GM23338 (cell line): ENCODE measurements around the gene MED12L. TPM values are rescaled to one million over a fixed set of nuclear protein-coding genes. Genes with fewer than 3 reads are reported as not detected.

Experiments used
- ATAC-seq: fragments of 200-7000 bp; cut with Tn5 transposase; 3 replicates; pipeline ENCODE4 v1.9.1; 2020
- DNase-seq: peaks from one replicate; pipeline ENCODE4 v3.0.0-alpha.2; 2015; ENCODE audit warnings: low spot score
- H2AFZ ChIP-seq: fragments of 200-600 bp; sonication (generic); 2 replicates; pipeline ENCODE4 v1.8.0; 2016; ENCODE audit warnings: antibody characterized with exemption, mild to moderate bottlenecking, moderate library complexity
- H3F3A ChIP-seq: fragments of 200-600 bp; sonication (generic); replicated peaks from 2 replicates; pipeline ENCODE4 v1.8.0; 2017; ENCODE audit warnings: antibody characterized with exemption, mixed run types, low read depth
- H3K27ac ChIP-seq: fragments of 200-600 bp; sonication (generic); 2 replicates; pipeline ENCODE4 v1.6.1; 2016; ENCODE audit warnings: low read depth
- H3K27me3 ChIP-seq: fragments of 200-600 bp; sonication (generic); 2 replicates; pipeline ENCODE4 v1.8.0; 2016; ENCODE audit warnings: mild to moderate bottlenecking, mixed run types, moderate library complexity; ENCODE audit not compliant: insufficient read depth
- H3K36me3 ChIP-seq: fragments of 200-600 bp; sonication (generic); 2 replicates; pipeline ENCODE4 v1.8.0; 2016; ENCODE audit warnings: mild to moderate bottlenecking; ENCODE audit not compliant: insufficient read depth
- H3K4me1 ChIP-seq: fragments of 200-600 bp; sonication (generic); 2 replicates; pipeline ENCODE4 v1.8.0; 2016; ENCODE audit warnings: mild to moderate bottlenecking, moderate library complexity; ENCODE audit not compliant: insufficient read depth
- H3K4me2 ChIP-seq: fragments of 200-600 bp; sonication (generic); 2 replicates; pipeline ENCODE4 v1.7.1; 2017; ENCODE audit warnings: mixed run types
- H3K4me3 ChIP-seq: fragments of 200-600 bp; sonication (generic); 2 replicates; pipeline ENCODE4 v1.6.1; 2016; ENCODE audit warnings: mixed run types
- H3K79me2 ChIP-seq: fragments of 200-600 bp; sonication (generic); replicated peaks from 2 replicates; pipeline ENCODE4 v1.8.0; 2017; ENCODE audit warnings: mild to moderate bottlenecking; ENCODE audit not compliant: insufficient read depth
- H3K9me2 ChIP-seq: fragments of 200-600 bp; sonication (generic); 2 replicates; pipeline ENCODE4 v1.8.0; 2017; ENCODE audit not compliant: insufficient read depth
- H4K20me1 ChIP-seq: fragments of 200-600 bp; sonication (generic); replicated peaks from 2 replicates; pipeline ENCODE4 v1.8.0; 2017; ENCODE audit warnings: mild to moderate bottlenecking; ENCODE audit not compliant: insufficient read depth
- H3K27ac Mint-ChIP-seq: 2 replicates; pipeline ENCODE4 v1.8.0; 2020; ENCODE audit warnings: inconsistent platforms, mild to moderate bottlenecking, moderate library complexity, mixed read lengths
- H3K27me3 Mint-ChIP-seq: 3 replicates; pipeline ENCODE4 v1.8.0; 2022; ENCODE audit warnings: low read depth, mild to moderate bottlenecking, moderate library complexity, mixed read lengths, inconsistent platforms; ENCODE audit not compliant: insufficient read depth, poor library complexity
- H3K36me3 Mint-ChIP-seq: 3 replicates; pipeline ENCODE4 v1.8.0; 2021; ENCODE audit warnings: low read depth, mild to moderate bottlenecking, inconsistent platforms, moderate library complexity, mixed read lengths
- H3K4me1 Mint-ChIP-seq: 3 replicates; pipeline ENCODE4 v1.8.0; 2020; ENCODE audit warnings: mild to moderate bottlenecking, inconsistent platforms, mixed read lengths
- H3K4me3 Mint-ChIP-seq: 3 replicates; pipeline ENCODE4 v1.8.0; 2021; ENCODE audit warnings: moderate library complexity, mild to moderate bottlenecking, inconsistent platforms, mixed read lengths
- H3K9me3 Mint-ChIP-seq: 3 replicates; pipeline ENCODE4 v1.8.0; 2020; ENCODE audit warnings: moderate library complexity, mild to moderate bottlenecking, inconsistent platforms, mixed read lengths
- CREB1 ChIP-seq: fragments of 250-450 bp; sonication (Bioruptor Pico); IDR thresholded peaks from 2 replicates; pipeline ENCODE4 v1.5.0; 2020; ENCODE audit warnings: low read depth, mild to moderate bottlenecking, moderate library complexity
- CTCF ChIP-seq, 2 experiments: fragments of 200-600 bp in 1 of 2; sonication (generic) in 1 of 2; conservative IDR thresholded peaks; 2 replicates each; pipeline versions ENCODE4 v1.5.1 to v1.6.1; 2016 to 2017; ENCODE audit warnings: antibody characterized with exemption in 2 of 2, low read depth in 2 of 2, mild to moderate bottlenecking in 2 of 2, moderate library complexity in 1 of 2
- EZH2 ChIP-seq: fragments of 200-600 bp; sonication (generic); IDR thresholded peaks from one replicate; pipeline ENCODE4 v1.8.0; 2017; ENCODE audit warnings: antibody characterized with exemption, mild to moderate bottlenecking, low read depth; ENCODE audit not compliant: unreplicated experiment
- EZH2phosphoT487 ChIP-seq: fragments of 200-600 bp; sonication (generic); IDR thresholded peaks from one replicate; pipeline ENCODE4 v1.8.1; 2018; ENCODE audit warnings: antibody characterized with exemption; ENCODE audit not compliant: unreplicated experiment
- JUNB ChIP-seq: IDR thresholded peaks from one replicate; pipeline ENCODE4 v1.6.1; 2016; ENCODE audit warnings: antibody characterized with exemption; ENCODE audit not compliant: unreplicated experiment
- NANOG ChIP-seq: IDR thresholded peaks from 2 replicates; pipeline ENCODE4 v1.6.1; 2016; ENCODE audit warnings: antibody characterized with exemption, borderline replicate concordance
- POLR2AphosphoS5 ChIP-seq: IDR thresholded peaks from 2 replicates; pipeline ENCODE4 v1.6.1; 2016; ENCODE audit warnings: antibody characterized with exemption, low read depth
- ZNF331 ChIP-seq: fragments of 250-450 bp; sonication (Bioruptor Pico); IDR thresholded peaks from 2 replicates; pipeline ENCODE4 v1.5.0; 2020; ENCODE audit warnings: low read depth, mild to moderate bottlenecking, moderate library complexity
- ZNF462 ChIP-seq: fragments of 250-450 bp; sonication (Bioruptor Pico); IDR thresholded peaks from 2 replicates; pipeline ENCODE4 v1.5.0; 2020; ENCODE audit warnings: mild to moderate bottlenecking, moderate library complexity
- polyA plus RNA-seq: library from polyadenylated mRNA; unstranded; fragments of >200 nt; fragmentation: Nextera tagmentation; extraction: Ambion mirVana; gene quantifications from 2 replicates; pipeline ENCODE4 v1.2.1, GENCODE V29; 2016
- total RNA-seq: library from RNA; depleted of rRNA; stranded (reverse); fragments of >200 nt; shearing (Covaris generic); gene quantifications from 2 replicates; pipeline ENCODE4 v1.2.3, GENCODE V29; 2014

MED12L gene
- total and polyA plus RNA-seq, 2 experiments from 2014 or later: 5.7 to 25.0 TPM

GRCh38 chr3:151209654-151210053, 124.2 kb downstream of the MED12L start (continued):
- TF ChIP-seq ZNF331 (no peak), NANOG (no peak)

- ATAC-seq (peak; percentile 70), DNase-seq (peak; percentile 31)
- H3K4me1 Mint-ChIP-seq: peaks cover 22% of the 10 kb centered on the region
- no peaks in the 10 kb centered on the region for H3K9me2 ChIP-seq
- no peak overlapping the region for H3K27ac ChIP-seq
- H3K27me3 ChIP-seq: no peaks in the 10 kb centered on the region
- H3K27me3 Mint-ChIP-seq: peaks cover 3% of the 10 kb centered on the region
- H2AFZ ChIP-seq: no peak overlapping the region
- H3K4me1 ChIP-seq: no peaks in the 10 kb centered on the region
- no peaks in the 10 kb centered on the region for H3K79me2 ChIP-seq
- no peaks in the 10 kb centered on the region for H3K36me3 ChIP-seq
- H3K36me3 Mint-ChIP-seq: no peaks in the 10 kb centered on the region
- H3F3A ChIP-seq: no peaks in the 10 kb centered on the region
- no peaks in the 10 kb centered on the region for H3K9me3 Mint-ChIP-seq
- TF ChIP-seq CREB1 (CRISPR knock-in tag) (no peak), ZNF331 (no peak), POLR2AphosphoS5 (no peak), CTCF (conservative IDR thresholded peaks at IDR 0.05; ENCODE audit: low read depth in 2 of 2) (0 out of 4 replicates have a peak, but pooled peaks of 1 of the 2 experiments have one; percentile 9), EZH2phosphoT487 (no peak), ZNF462 (CRISPR knock-in tag) (no peak), JUNB (no peak), EZH2 (no peak)
- H3K4me2 ChIP-seq: no peak overlapping the region
- H4K20me1 ChIP-seq: no peaks in the 10 kb centered on the region
- no peak overlapping the region for H3K4me3 ChIP-seq
- no peak overlapping the region for H3K4me3 Mint-ChIP-seq
- H3K27ac Mint-ChIP-seq: no peak overlapping the region
These were observed 125.4 kb downstream of the MED12L start for GRCh38 chr3:151210676-151211381.
